ENCODE measurements around the gene SLC6A9. TPM values are rescaled to one million over a fixed set of nuclear protein-coding genes. Genes with fewer than 3 reads are reported as not detected.

The SLC6A9 gene
- total RNA-seq, 2 experiments from 2014 or later = 0.17 TPM; not detected in 1

DNA sequence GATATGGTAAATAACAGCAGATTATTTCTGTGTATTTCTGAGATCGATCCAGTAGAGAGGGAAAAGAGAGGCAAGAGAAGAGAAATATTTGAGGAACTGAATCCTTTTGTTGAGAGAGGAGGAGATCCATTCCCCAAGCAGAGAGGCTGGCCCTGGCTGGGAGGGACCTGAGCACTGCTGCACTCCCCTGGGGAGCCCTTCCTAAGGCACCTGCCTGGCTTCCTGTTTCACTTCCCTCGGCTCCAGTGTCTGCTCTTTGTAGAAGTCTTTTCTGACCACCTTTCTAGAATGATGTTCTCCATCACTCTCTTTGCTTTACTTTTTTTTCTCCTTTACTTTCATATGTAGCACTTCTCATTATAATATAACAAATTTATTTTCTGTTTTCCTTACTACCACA is 42.3 kb upstream of the SLC6A9 start:
- no peak overlapping the region for H3K4me3 ChIP-seq (ENCODE audit: low read length)
- Mint-ChIP-seq H3K36me3 (ENCODE audit: low read depth) (no peaks in the 10 kb centered on the region), H3K9me3 (no peaks in the 10 kb centered on the region), H3K27me3 (peaks cover 16% of the 10 kb centered on the region), H3K27ac (no peak overlapping the region), H3K4me3 (no peak overlapping the region), H3K4me1 (ENCODE audit: low read depth) (no peaks in the 10 kb centered on the region)
- no peak for DNase-seq
- ChIA-PET POLR2A (no interaction called here), CTCF (interaction anchor here (1.0 kb wide), 1 partner anchor 22 kb away, joined by 3 read pairs; no protein-coding TSS in a partner anchor)
- TF ChIP-seq, protein P1, sequence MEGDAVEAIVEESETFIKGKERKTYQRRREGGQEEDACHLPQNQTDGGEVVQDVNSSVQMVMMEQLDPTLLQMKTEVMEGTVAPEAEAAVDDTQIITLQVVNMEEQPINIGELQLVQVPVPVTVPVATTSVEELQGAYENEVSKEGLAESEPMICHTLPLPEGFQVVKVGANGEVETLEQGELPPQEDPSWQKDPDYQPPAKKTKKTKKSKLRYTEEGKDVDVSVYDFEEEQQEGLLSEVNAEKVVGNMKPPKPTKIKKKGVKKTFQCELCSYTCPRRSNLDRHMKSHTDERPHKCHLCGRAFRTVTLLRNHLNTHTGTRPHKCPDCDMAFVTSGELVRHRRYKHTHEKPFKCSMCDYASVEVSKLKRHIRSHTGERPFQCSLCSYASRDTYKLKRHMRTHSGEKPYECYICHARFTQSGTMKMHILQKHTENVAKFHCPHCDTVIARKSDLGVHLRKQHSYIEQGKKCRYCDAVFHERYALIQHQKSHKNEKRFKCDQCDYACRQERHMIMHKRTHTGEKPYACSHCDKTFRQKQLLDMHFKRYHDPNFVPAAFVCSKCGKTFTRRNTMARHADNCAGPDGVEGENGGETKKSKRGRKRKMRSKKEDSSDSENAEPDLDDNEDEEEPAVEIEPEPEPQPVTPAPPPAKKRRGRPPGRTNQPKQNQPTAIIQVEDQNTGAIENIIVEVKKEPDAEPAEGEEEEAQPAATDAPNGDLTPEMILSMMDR (IDR thresholded peaks at IDR 0.05) = no peak
- peaks cover 5 to 7% of the 10 kb centered on the region in 2 experiments for H3K27me3 ChIP-seq (ENCODE audit: control insufficient read depth in 1 of 2, insufficient read depth in 2 of 2, low read length in 2 of 2)
- no peak overlapping the region for H3K27ac ChIP-seq (ENCODE audit: low read depth in 1 of 2, low read length in 2 of 2)
- no peaks in the 10 kb centered on the region for H3K4me1 ChIP-seq (ENCODE audit: insufficient read depth, low read length)
- H3K9me3 ChIP-seq (ENCODE audit: control insufficient read depth in 1 of 2, insufficient read depth in 1 of 2, low read length in 2 of 2) = no peaks in the 10 kb centered on the region
- H3K36me3 ChIP-seq (ENCODE audit: insufficient read depth, low read length) = no peaks in the 10 kb centered on the region
- intact Hi-C loops (cut with DNase I, micrococcal nuclease) = no loop called here
- ATAC-seq (ENCODE audit: poor library complexity) = no peak

DNA sequence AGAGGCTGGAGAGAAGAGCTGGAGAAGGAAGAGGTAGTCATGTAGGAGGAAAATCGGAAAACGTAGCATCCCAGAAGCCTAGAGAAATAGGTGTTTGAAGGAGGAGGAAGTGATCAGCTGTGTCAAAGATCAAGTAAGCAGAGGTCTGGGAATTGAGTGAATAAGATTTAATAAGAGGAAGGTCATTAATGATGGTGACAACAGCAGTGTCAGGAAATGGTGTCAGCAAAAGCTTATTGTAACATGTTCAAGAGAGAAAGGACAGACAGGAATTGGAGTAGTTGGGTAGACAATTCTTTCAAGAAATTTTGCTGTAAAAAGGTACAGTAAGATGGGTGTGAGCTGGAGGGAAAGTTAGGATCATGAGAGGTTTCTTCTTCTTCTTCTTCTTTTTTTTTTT is 41.6 kb upstream of the SLC6A9 start:
- CTCF ChIA-PET = interaction anchor here (1.0 kb wide), 1 partner anchor 23 kb away, joined by 3 read pairs; no protein-coding TSS in a partner anchor
- H3K4me3 ChIP-seq (ENCODE audit: low read length) = no peak overlapping the region
- H3K27me3 Mint-ChIP-seq = peaks cover 16% of the 10 kb centered on the region
- no peak overlapping the region for H3K27ac Mint-ChIP-seq
- POLR2A ChIA-PET = no interaction called here
- no peaks in the 10 kb centered on the region for H3K4me1 ChIP-seq (ENCODE audit: insufficient read depth, low read length)
- TF ChIP-seq, protein P1 (IDR thresholded peaks at IDR 0.05) = no peak
- ATAC-seq (ENCODE audit: poor library complexity) (no peak), DNase-seq (no peak)
- no peaks in the 10 kb centered on the region for H3K9me3 Mint-ChIP-seq
- H3K27me3 ChIP-seq (ENCODE audit: control insufficient read depth in 1 of 2, insufficient read depth in 2 of 2, low read length in 2 of 2) = peaks cover 5 to 7% of the 10 kb centered on the region in 2 experiments
- H3K9me3 ChIP-seq (ENCODE audit: control insufficient read depth in 1 of 2, insufficient read depth in 1 of 2, low read length in 2 of 2) = no peaks in the 10 kb centered on the region
- H3K4me3 Mint-ChIP-seq = no peak overlapping the region
- H3K4me1 Mint-ChIP-seq (ENCODE audit: low read depth) = no peaks in the 10 kb centered on the region
- no peaks in the 10 kb centered on the region for H3K36me3 Mint-ChIP-seq (ENCODE audit: low read depth)
- H3K27ac ChIP-seq (ENCODE audit: low read depth in 1 of 2, low read length in 2 of 2) = no peak overlapping the region
- no peaks in the 10 kb centered on the region for H3K36me3 ChIP-seq (ENCODE audit: insufficient read depth, low read length)
- intact Hi-C loops (cut with DNase I, micrococcal nuclease) = no loop called here

DNA sequence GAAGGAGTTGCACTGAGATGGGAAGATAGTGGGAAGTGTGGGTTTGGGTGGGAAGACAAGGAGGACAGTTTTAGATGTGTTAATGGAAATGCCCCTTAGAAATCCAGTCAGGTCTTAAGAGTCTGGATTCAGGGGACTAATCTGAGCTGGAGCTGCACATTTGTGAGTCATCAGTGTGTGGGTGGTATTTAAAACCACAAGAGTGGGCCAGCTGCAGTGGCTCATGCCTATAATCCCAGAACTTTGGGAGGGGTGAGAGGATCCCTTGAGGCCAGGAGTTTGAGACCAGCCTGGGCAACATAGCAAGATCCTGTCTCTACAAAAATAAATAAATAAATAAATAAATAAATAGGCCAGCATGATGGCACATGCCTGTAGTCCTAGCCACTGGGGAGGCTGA is 40.9 kb upstream of the SLC6A9 start:
- CTCF ChIA-PET = no interaction called here
- peaks cover 22% of the 10 kb centered on the region for H3K27me3 Mint-ChIP-seq
- ATAC-seq (ENCODE audit: poor library complexity) = no peak

More for the DNA sequence above, 40.9 kb upstream of the SLC6A9 start:
- Mint-ChIP-seq H3K4me1 (ENCODE audit: low read depth) (no peaks in the 10 kb centered on the region), H3K36me3 (ENCODE audit: low read depth) (no peaks in the 10 kb centered on the region), H3K4me3 (no peak overlapping the region), H3K27ac (no peak overlapping the region), H3K9me3 (no peaks in the 10 kb centered on the region)
- intact Hi-C loops (cut with DNase I, micrococcal nuclease) = no loop called here
- Histone ChIP-seq H3K36me3 (ENCODE audit: insufficient read depth, low read length) (no peaks in the 10 kb centered on the region), H3K27ac (ENCODE audit: low read depth in 1 of 2, low read length in 2 of 2) (no peak overlapping the region), H3K9me3 (ENCODE audit: control insufficient read depth in 1 of 2, insufficient read depth in 1 of 2, low read length in 2 of 2) (no peaks in the 10 kb centered on the region), H3K4me3 (ENCODE audit: low read length) (no peak overlapping the region), H3K27me3 (ENCODE audit: control insufficient read depth in 1 of 2, insufficient read depth in 2 of 2, low read length in 2 of 2) (peaks cover 5 to 7% of the 10 kb centered on the region in 2 experiments), H3K4me1 (ENCODE audit: insufficient read depth, low read length) (no peaks in the 10 kb centered on the region)
- TF ChIP-seq, protein P1 (IDR thresholded peaks at IDR 0.05) = no peak
- DNase-seq = no peak
- POLR2A ChIA-PET = no interaction called here

Measured in CD4-positive, alpha-beta T cell (primary cell).